NB4 (cell line): ENCODE data around the gene SH3PXD2A.

Source experiments
- MYC ChIP-seq: IDR thresholded peaks from 2 replicates; pipeline ENCODE4 v1.6.1; 2011; ENCODE audit warnings: low read depth, low read length
- POLR2A ChIP-seq: IDR thresholded peaks from 2 replicates; pipeline ENCODE4 v1.6.1; 2011; ENCODE audit warnings: mild to moderate bottlenecking; ENCODE audit not compliant: insufficient read length; ENCODE audit errors: extremely low read depth
- TF ChIP-seq, protein P1 (sequence below): IDR thresholded peaks from 2 replicates; pipeline ENCODE4 v1.6.1; 2011; ENCODE audit warnings: low read depth, low read length
- TF ChIP-seq, protein P2 (sequence below): IDR thresholded peaks from one replicate; pipeline ENCODE4 v1.5.1; 2012; ENCODE audit warnings: low read depth, low read length

DNA sequence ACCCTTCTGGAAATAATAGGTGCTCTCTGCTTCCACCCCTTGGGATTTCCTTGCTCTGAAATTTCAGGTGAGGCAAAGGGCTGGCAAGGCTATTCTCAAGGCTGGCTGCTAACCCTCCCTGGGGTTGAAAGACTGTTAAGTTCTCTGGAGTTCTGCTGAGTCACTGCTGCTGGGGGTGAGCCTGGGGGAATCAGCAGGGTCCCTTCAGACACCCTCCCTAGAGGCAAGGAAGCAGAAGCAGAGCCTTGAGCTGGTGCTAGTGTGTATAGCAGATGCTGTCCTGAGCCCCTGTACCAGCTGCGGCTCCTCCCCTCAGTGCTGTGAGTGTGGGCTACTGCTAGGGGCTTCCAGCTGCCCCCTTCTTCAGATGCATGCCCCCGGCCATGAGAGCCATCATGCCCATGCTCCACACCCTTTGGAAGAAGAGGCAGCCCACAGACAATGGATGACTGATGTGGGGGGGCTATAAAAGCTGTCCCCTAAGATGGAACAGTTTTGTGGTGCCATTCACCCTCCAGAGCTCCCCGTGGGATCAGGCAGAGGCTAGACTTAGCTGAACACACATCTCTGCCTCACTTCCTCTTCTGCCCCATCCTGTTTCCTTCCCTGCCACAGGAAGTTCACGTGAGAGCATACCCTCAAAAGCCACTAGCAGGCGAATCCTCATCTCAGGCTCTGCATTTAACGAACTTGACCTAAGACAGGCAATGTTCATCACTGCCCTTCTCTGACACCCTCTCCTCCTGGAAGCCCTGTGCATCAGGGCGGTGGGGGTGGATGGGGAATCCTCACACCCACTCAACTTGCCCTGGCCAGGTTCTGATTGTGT is 91.8 kb downstream of the SH3PXD2A start:
- TF ChIP-seq, protein P1, sequence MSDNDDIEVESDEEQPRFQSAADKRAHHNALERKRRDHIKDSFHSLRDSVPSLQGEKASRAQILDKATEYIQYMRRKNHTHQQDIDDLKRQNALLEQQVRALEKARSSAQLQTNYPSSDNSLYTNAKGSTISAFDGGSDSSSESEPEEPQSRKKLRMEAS: peak; percentile 59; the same call in 1 of the 2 replicates
- TF ChIP-seq, protein P2, sequence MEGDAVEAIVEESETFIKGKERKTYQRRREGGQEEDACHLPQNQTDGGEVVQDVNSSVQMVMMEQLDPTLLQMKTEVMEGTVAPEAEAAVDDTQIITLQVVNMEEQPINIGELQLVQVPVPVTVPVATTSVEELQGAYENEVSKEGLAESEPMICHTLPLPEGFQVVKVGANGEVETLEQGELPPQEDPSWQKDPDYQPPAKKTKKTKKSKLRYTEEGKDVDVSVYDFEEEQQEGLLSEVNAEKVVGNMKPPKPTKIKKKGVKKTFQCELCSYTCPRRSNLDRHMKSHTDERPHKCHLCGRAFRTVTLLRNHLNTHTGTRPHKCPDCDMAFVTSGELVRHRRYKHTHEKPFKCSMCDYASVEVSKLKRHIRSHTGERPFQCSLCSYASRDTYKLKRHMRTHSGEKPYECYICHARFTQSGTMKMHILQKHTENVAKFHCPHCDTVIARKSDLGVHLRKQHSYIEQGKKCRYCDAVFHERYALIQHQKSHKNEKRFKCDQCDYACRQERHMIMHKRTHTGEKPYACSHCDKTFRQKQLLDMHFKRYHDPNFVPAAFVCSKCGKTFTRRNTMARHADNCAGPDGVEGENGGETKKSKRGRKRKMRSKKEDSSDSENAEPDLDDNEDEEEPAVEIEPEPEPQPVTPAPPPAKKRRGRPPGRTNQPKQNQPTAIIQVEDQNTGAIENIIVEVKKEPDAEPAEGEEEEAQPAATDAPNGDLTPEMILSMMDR: no peak
- TF ChIP-seq POLR2A: peak; percentile 33
- TF ChIP-seq MYC: peak; percentile 75
